Measurements from ENCODE around the gene FIGNL2.
"Not testable (repeated sequence)": the region's sequence is repeated elsewhere in the genome, so short reads cannot be mapped to it uniquely, and the experiment has no call there.

The FIGNL2 gene

DNA sequence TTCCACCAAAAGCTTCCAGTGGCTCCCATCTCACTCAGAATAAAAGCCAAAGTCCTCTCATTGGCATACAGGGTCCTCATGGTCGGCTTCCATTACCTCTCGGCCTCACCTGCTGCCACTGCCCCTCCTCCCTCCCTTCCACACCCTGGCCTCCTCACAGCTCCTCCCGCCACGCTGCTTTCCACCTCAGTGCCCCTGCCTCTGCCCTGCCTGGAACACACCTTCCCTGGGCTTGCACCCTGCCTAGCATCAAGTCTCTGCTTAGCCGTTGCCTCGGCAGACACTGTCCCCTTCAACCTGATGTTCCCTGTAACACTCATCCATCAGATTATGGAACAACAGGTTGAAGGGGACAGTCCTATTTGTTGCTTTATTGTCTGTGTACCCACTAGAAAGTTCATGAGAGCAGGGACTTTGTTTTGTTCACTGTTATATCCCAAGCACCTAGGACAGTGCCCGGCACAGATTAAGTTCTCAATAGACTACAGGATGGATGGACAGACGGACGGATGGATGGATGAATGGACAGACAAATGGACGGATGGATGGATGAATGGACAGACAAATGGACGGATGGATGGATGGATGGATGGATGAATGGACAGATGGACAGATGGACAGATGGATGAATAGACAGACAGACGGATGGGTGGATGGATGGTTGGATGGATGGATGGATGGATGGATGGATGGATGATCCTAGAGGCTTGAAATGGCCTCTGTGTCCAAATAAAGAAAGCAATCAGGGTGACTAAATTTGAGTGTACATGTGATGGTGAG is 14.9 kb downstream of the FIGNL2 start:
- no peak for FAIRE-seq

DNA sequence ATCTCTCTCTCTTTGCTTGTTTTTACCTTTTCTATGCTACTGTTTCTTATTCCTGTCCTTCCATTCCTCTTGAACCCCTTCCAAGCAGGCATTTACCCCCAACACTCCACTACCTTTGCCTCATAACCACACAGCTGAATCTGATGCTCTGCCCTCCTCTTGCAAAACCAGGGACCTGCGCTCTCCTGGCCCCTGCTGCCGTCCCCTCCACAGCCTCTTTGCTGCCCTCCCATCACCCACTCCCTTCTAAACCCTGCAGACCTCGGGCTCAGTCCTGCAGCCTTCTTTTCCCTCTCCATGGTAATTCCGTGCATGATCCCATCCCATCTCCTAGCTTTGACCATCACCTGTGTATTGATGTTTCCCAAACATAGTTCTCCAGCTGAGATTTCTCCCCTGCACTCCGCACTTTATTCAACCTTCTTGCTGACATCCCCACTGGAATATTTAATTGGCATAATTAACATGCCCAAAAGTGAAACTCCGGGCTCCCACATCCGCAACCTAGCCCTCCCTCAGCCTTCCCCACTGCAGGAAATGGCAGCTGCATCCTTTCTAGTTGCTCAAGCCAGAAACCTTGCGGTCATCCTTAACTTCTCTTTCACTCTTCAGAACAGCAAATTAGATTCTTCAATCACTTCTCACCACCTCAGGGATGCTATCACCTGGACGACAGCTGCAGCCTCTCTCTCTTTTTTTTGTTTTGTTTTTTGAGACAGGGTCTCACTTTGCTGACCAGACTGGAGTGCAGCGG is 16.0 kb downstream of the FIGNL2 start:
- FAIRE-seq: no peak

DNA sequence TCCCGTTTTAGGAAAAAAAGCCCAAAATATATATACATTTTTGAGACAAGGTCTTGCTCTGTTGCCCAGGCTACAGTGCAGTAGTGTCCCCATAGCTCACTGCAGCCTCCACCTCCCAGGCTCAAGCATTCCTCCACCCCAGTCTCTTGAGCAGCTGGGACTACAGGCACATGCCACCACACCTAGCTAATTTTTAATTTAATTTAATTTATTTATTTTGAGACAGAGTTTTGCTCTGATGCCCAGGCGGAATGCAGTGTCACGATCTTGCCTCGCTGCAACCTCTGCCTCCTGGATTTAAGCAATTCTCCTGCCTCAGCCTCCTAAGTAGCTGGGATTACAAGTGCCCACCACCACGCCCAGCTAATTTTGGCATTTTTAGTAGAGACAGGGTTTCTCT is 16.7 kb downstream of the FIGNL2 start:
- not testable (repeated sequence) for FAIRE-seq

DNA sequence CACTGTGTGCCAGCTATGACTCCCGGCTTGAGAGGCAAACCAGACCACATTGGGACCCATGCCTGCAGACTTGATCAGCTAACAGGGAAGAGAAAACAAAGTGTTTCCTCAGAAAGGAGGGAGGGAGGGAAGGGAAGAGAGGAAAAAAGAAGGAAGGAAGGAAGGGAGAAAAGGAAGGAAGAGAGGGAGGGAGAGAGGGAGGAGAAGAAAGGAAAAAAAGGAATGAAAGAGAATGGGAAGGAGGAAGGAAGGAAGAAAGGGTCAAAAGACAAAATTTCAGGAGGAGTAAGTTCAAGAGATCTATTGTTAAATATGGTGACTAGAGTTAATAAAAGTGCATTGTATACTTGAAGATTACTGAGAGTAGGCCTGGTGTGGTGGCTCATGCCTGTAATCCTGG is 18.9 kb downstream of the FIGNL2 start:
- no peak for FAIRE-seq

DNA sequence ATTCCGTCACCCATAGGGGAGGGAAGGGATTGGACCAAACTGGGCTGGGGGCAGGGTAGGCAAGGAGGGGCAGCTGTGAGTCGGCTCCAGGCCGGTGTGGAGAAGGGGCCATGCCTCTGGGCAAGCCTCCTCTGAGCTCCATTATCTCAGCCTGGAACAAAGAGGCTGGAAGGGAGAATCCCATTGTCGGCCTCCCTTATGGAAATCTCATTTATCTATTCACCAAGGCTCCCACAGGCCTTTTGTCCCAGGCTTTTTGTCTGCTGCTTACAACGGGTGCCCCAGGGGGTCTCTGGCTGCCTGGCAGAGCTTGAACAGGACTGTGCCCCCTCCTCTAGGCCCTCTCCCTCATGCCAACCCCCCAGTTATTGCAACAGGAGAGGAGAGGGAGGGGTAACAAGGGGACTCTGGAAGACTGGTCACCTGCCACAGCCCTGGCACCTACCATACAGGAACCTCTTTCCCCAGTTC is 19.5 kb downstream of the FIGNL2 start:
- no peak for FAIRE-seq

DNA sequence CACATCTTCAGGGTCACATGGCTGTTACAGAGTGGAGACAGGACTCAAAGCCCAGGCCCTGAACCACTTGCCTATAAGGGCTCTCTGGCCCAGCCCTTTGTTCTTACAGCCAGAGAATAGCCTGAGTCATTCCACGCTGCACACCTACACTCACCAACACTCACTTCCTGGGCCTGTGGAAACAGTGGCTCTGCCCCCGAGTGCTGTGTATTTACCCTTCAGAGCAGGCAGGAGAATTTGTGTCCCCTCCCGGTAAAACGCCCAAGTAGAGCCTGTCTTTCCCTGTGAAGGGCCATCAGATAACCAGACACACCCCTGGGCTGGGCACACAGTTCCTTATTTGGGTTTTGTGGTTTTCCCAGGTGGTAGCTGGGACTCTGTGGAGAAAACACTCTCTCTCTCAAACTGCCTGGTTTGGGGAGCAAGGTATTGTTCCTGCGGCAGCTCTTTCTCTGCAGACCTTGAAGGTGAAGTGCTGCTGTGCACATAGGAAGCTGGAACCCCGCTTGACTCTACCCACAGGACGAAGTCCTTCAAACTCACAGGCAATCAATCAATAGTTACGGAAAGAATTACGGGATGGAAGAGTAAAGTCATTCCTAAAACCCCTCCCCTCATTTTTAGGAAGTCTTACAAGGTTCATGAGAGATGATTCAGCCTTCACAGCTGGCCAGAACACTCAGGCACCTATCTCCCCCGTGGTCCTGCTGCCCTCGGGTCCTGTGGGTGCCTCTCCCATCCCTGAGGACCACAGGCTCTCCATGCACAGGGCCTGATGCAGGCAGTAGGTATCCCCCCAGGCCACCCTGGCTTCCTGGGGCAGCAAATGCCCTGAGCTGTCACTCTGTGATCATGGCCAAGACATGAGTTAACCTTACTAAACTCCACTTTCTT is 20.3 kb downstream of the FIGNL2 start:
- no peak for FAIRE-seq

DNA sequence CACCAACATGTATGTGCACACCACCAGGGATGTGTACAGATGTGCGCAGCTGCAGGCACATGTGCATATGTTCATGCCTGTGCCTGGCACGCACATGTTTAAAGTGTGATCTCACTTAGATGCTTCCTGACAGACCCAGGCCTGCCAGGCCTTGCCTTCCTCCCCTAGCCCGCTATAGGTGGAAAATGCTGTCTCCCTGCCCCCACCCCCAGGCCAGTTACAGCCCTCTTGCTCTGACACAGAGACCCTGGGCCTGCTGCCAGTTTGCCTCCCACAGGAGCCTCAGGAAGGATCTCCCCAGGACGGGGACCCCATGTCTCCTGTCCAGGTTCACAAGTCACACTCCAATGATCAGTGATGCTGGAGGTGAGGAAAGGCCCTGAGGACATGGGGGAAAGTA is 21.6 kb downstream of the FIGNL2 start:
- FAIRE-seq: no peak

DNA sequence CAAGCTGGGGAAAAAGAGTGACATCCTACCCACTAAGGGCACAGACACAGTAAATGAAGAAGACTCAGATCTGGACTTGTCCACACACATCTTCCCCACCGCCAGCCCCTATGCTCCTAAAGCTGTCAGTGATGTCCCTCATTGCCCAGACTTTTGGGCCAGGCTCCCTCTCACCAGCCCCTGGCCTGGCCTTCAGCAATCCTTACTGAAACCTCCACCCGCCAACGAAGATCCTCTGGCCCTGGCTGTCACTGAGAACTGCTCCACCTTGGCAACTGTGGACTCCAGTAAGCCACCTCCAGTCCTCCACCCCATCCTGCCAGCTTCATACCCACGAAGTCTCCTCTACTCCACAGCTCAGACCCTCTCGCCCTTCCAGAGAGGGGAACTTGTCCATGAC is 23.3 kb downstream of the FIGNL2 start:
- FAIRE-seq: no peak

DNA sequence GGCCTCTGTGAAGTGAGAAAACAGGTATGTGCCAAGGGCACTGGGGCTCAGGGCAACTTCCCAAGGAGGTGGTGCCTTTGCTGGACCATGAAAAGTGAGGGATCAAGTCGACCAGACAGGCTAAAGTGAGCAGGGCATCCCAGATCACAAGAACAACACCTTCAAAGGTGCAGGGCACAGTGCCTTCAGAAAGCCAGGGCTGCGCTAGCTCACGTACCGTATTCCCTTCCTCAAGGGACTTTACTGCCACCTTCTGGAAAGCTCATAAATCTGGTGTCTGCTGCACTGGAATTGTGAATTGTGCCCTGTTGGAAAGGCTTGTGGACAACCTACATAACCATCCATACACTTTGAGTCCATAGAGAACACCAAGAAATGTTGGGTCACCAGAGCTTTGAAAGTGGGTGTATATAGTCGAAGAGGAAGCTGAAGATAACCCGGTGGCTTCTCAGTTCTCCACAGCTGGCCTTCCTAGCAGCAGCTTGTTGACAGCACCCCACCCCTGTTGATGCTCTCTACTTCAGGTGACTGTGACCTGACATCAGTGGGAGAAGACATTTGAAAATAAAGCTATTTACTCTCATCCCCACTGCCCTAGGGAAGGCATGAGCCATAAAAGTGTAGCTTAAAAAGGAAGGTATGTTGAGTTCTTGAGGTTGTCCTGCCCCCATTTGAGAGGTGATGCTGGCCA is 24.5 kb downstream of the FIGNL2 start:
- peak; percentile 96 for FAIRE-seq

DNA sequence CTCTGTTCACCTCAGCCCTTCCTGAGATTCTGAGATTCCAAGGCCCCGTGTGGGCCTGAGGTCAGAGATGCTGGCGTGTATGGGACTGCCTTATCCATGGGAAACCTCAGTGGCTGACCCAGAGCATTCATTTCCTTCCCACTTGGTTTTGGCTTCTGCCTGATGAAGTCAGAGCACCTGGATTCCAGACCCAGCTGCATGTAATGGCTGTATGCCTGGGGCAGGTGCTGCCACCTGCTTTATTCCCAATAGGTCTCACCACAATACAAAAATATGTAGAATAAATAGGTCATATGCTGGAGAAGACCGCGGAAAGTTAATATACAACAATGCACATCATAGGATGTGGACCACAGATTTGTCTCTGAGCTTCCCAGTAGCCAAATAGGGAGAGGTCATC is 25.6 kb downstream of the FIGNL2 start:
- FAIRE-seq: no peak

DNA sequence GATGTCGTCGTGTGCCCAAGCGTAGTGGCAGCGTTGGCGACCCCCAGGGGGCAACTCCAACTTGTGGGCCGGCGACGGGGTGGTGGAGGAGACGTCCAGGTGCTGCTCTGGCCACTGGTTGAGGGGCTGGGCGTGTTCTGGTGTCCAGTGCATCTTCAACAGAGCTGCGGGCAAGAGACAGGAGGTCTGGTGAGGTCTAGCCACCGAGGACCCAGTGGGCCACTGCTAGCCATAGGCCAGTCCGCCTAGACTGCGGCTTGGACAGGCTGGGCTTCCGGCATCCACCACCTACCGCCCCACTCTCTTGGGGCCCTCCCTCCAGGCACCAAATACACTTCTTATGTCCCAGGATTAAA is 26.3 kb downstream of the FIGNL2 start:
- FAIRE-seq: no peak

DNA sequence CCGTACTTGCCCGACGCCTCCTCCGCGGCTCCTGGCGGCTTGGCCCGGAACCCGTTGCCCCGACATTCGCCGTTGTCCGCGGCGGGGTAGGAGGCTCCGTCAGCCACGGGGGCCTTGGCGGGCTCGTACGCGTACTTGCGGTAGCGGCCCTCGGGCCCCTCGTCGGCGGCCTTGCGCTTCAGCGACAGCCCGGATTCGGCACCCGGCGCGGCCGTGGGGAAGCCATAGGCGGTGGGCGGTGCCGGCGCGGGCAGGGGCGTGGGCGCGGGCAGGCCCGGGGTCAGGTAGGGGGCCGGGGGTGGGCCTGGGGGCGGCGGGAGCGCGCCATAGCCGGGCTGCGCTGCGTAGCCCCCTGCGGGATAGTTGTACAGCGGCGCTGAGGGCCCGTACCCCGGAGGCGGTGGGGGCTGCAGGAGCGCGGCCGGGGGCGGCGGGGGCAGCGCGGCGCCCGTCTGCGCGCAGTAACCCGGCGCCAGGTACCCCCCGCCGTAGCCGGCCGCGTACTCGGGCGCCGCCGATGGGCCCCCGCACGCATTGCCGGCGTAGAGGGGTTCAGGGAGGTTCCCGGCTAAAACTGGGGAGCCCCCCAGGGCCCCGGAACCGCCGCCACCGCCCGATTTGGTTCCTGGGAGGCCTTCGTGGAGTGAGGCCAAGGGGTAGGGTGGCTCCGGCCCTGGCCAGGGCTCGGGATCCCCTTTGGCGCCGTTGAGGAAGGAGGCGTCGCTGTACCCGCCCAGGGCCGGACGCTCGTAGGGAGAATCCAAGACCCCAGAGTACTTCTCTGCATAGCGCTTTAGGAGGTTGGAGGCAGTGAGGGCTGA is 26.9 kb downstream of the FIGNL2 start:
- FAIRE-seq: no peak

DNA sequence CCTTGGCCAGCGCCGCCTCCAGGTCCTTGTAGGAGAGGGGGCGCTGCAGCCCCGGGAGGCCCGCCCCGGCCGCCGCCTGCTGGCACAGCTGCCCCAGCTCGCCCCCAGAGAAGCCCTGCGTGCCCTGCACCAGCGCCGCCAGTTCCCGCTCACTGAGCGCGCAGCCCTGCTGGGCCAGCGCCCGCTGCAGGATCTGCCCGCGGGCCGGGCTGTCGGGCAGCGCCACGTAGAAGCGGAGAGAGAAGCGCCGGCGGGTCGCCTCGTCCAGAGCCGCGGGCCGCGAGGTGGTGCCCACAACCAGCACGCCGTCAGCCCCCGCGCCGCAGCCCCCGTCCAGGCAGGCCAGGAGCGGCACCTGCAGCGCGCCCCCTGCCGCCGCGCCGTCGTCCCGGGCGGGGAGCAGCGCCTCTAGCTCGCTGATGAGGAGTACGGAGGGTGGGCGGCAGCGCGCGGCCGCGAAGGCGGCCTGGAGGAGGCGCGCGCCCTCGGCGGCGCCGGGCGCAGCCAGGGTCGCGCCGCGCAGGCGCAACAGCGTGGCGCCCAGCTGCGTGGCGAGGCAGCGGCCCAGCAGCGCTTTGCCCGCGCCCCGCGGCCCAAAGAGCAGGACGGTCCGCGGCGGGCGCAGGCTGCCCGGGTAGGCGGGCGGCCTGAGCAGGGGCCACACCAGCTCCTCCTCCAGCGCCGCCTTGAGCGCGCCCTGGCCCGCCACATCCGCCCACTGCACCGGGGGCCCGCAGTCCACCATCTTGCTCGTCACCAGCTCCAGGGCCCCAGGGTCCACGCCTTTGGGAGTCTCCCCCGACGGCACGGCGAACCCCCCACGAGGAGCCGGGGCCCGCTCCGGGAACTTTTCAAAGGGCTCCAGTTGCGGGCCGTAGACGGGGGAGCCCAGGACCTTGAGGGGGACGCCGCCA is 27.7 kb downstream of the FIGNL2 start:
- no peak for FAIRE-seq

DNA sequence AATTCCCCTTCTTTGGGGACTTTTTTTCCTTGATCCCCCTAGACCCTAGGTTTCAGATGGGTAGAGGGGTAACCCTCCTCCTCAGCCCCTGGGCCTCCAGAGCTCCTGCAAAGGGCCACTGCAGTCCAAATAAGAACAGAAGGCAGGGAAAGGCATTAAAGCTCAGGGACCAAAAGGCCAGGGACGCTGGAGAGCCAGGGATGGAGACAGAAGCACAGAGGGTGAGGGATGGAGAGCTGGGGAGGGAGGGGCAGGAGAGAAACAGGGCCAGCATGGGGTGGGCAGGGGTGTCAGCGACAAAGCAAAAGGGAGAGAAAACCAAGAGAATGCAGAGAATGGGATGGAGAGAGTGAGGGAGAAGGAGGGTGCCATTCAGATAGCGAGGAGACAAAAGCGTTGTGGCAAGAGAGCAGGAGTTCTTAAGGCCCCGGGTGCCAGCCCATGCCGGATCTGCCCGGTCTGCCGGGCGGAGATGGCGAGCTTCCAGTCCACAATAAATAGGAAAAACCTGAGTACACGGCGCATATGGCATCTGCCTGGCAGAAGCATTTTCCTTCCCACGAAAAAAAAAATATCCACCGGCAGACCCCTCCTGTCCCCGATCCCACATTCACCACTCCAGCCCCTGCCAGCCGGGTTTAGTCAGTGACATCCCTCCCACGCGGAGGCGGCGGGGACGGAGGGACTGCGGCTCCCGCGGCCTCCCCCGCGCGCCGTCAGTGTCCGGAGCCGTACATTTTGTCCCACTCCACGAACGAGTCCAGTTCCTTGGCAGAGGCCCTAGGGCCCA is 28.6 kb downstream of the FIGNL2 start:
- FAIRE-seq: no peak

DNA sequence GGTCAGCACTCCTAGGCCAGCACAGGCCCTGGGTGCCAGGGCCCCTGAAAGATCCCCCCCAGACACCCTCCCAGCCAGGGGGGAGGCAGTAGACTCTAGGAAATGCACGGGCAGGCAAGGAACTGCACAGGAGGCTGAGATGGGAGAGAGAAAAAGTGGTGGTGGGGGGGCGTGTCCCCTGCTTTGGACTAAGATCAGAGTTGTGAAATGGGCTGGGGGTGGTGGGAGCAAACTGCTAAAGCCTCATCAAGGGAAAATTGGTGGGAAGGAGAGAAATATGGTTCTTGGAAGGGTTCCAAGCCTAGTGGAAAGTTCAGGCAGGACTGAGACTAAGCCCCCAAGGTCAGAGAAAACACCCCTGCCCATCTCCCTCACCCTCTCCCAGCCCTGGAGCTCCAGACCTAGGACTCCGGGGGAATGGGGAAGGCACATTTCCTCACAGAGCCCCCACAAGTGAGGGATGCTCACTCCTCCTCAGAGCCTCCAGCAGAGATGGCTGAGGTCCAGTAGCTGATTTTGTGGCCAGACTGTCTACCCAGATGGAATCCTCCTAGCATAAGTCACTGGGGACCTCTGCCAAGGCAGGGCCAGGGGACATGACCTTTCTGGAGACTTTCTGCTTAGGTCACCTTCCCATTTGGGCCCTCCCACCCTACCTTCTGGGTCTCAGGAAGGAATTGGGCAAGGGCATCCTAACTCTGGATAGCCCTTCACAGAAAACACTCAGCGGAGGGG is 29.8 kb downstream of the FIGNL2 start:
- FAIRE-seq: no peak

DNA sequence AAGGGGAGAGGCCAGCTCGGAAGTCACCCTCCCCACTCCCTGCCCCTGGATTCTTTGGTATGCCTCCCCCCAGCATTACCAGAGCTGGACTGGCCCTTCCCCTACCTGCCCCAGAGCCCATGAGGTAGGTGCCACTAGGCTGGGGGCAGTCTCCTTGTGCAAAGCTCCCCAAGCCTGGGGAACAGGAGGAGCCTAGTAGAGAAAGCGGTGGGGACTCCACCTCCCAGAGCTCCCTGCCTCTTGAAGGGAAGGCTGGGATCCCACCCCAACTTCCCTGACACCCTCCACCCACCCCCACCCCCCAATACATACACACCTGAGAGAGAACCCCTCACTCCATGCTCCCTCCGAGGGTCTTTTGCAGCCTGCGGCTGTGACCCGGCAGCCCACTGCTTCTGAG is 30.4 kb downstream of the FIGNL2 start:
- no peak for FAIRE-seq

DNA sequence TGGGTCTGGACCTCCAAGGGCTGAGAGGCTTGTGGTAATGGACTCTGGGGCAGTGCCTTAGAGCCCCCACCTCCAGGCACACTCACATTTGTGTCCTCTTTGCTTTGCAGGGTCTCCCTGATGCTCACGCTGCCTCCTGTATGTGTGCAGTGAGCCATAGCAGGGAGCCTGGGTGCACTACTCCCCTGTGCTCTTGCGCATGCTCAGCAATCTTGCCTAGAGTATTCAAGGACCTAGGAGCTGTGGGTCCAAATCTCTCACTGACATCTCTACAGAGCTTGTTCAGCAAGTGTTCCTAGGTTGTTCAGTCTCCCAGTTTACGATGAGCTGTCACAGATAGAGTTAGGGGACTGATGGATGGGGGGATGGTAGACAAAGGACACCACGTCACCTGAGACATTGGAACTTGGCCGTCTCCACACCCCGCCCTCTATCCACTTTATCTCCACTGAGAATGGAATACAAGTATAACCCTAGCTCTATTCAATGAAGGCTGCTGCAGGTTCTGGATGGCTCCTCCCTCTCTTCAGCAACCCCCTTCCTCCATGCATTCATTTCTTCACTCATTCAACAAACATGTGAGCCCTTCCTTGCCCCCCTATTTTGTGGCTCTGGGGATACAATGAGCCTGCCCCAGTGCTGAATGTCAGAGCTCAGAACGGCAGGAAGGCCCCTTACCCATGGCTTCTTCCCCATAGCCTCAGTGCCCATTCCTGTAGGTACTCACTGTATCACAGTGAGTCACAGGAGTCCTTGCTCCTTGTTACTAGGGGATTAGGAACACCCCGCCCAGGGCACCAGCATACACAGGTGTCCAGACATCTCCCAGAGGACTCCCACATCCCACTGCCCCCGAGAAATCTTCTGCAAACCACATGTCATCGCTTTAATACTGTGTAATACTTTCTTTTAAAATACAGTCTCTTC is 31.2 kb downstream of the FIGNL2 start:
- no peak for FAIRE-seq

DNA sequence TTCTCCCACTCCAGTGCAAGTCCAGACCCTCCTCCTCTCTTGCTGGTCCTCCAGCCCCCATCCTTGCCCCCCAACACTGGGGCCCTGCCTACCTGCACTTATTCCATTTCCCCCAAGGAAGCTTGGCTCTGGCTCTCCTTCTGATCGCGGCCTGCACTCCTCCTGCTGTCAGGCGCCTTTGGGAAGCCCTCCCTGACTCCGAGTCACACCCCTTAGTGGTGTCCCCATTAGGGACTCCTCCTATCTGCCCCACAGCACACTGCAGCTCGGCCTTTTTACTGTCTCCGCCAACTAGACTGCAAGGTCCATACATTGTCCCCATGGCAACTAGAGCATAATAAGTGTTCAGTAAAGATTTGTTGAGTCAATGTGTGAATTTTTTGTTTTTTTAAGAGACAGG is 32.9 kb downstream of the FIGNL2 start:
- FAIRE-seq: no peak
